ENCODE data around the gene ARHGAP42. TPM values are rescaled to one million over a fixed set of nuclear protein-coding genes. Genes with fewer than 3 reads are reported as not detected.

The ARHGAP42 gene
- total RNA-seq, 2 donors from 2014 or later, result 5.6 to 13.8 TPM

GRCh38 chr11:100940111-100940510, 253.0 kb downstream of the ARHGAP42 start:
- TF ChIP-seq, protein P1, sequence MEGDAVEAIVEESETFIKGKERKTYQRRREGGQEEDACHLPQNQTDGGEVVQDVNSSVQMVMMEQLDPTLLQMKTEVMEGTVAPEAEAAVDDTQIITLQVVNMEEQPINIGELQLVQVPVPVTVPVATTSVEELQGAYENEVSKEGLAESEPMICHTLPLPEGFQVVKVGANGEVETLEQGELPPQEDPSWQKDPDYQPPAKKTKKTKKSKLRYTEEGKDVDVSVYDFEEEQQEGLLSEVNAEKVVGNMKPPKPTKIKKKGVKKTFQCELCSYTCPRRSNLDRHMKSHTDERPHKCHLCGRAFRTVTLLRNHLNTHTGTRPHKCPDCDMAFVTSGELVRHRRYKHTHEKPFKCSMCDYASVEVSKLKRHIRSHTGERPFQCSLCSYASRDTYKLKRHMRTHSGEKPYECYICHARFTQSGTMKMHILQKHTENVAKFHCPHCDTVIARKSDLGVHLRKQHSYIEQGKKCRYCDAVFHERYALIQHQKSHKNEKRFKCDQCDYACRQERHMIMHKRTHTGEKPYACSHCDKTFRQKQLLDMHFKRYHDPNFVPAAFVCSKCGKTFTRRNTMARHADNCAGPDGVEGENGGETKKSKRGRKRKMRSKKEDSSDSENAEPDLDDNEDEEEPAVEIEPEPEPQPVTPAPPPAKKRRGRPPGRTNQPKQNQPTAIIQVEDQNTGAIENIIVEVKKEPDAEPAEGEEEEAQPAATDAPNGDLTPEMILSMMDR (IDR thresholded peaks at IDR 0.05), result no peak
- H3K9me3 ChIP-seq, result no peaks in the 10 kb centered on the region
- H3K36me3 ChIP-seq, result no peaks in the 10 kb centered on the region
- no peaks in the 10 kb centered on the region for H3K4me1 ChIP-seq (ENCODE audit: control insufficient read depth in 1 of 2, low read depth in 2 of 2)
- no peaks in the 10 kb centered on the region for H3K27me3 ChIP-seq (replicated peaks; ENCODE audit: insufficient read depth)
- H3K4me3 ChIP-seq, result no peak overlapping the region
- no peak overlapping the region for H3K27ac ChIP-seq
- no peak for ATAC-seq (ENCODE audit: insufficient number of reproducible peaks, low FRiP score, low read depth)
- DNase-seq (ENCODE audit: low spot score), result no peak

DNA sequence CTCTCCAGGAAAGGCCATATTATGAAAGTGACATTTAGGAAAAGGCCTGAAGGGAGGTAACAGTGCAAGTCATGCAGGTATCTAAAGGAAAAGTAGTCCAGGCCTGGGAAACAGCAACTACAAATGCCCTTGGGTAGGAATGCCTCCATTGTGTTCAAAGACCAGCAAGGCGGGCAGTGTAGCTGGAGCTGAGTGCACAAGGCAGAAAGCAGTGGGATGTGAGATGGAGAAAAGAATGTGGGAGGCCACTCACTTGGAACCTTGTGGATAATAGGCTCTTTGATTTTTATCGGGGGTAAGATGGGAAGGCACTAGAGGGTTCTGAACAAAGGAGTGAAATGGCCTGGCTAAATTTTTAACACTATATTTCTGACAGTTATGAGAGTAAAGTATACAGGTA, 253.9 kb downstream of the ARHGAP42 start:
- ATAC-seq (ENCODE audit: insufficient number of reproducible peaks, low FRiP score, low read depth) (no peak), DNase-seq (ENCODE audit: low spot score) (no peak)
- Histone ChIP-seq H3K4me1 (ENCODE audit: control insufficient read depth in 1 of 2, low read depth in 2 of 2) (no peaks in the 10 kb centered on the region), H3K36me3 (no peaks in the 10 kb centered on the region), H3K27ac (no peak overlapping the region), H3K27me3 (replicated peaks; ENCODE audit: insufficient read depth) (no peaks in the 10 kb centered on the region), H3K9me3 (no peaks in the 10 kb centered on the region), H3K4me3 (no peak overlapping the region)
- TF ChIP-seq, protein P1 (IDR thresholded peaks at IDR 0.05), result no peak

- no peaks in the 10 kb centered on the region for H3K27me3 ChIP-seq (replicated peaks; ENCODE audit: insufficient read depth)
- H3K36me3 ChIP-seq, result no peaks in the 10 kb centered on the region
- TF ChIP-seq, protein P1 (IDR thresholded peaks at IDR 0.05), result no peak
- ATAC-seq (ENCODE audit: insufficient number of reproducible peaks, low FRiP score, low read depth) (no peak), DNase-seq (ENCODE audit: low spot score) (no peak)
- H3K27ac ChIP-seq, result no peak overlapping the region
- H3K4me3 ChIP-seq, result no peak overlapping the region
- no peaks in the 10 kb centered on the region for H3K4me1 ChIP-seq (ENCODE audit: control insufficient read depth in 1 of 2, low read depth in 2 of 2)
- no peaks in the 10 kb centered on the region for H3K9me3 ChIP-seq
Measured at GRCh38 chr11:100942016-100942415, 254.9 kb downstream of the ARHGAP42 start.

- H3K27ac ChIP-seq, result no peak overlapping the region
- H3K4me1 ChIP-seq (ENCODE audit: control insufficient read depth in 1 of 2, low read depth in 2 of 2), result no peaks in the 10 kb centered on the region
- H3K27me3 ChIP-seq (replicated peaks; ENCODE audit: insufficient read depth), result no peaks in the 10 kb centered on the region
- no peaks in the 10 kb centered on the region for H3K9me3 ChIP-seq
- TF ChIP-seq, protein P1 (IDR thresholded peaks at IDR 0.05), result no peak
- no peak overlapping the region for H3K4me3 ChIP-seq
- ATAC-seq (ENCODE audit: insufficient number of reproducible peaks, low FRiP score, low read depth) (no peak), DNase-seq (ENCODE audit: low spot score) (no peak)
- H3K36me3 ChIP-seq, result no peaks in the 10 kb centered on the region
Measured at GRCh38 chr11:100948936-100949335, 261.8 kb downstream of the ARHGAP42 start.

DNA sequence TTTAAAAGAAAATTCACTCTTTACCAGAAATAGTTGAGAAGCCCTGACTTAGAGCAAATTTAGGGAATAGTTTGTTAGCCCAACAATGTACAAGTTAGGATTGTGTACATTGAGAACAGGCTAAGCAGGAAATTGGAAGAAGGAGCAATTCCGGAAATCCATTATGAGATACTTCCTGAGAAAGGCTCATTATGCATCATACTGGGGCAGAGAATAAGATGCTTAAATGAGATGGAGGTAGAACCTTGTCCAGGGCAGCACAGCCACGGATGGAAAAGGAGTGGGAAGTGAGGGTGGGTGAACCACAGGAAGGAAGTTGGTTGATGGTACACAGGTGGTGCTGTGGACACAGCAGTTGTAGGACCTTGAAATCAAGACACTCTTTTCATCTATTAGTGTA, 262.4 kb downstream of the ARHGAP42 start:
- H3K4me3 ChIP-seq, result no peak overlapping the region
- H3K27me3 ChIP-seq (replicated peaks; ENCODE audit: insufficient read depth), result no peaks in the 10 kb centered on the region
- no peaks in the 10 kb centered on the region for H3K4me1 ChIP-seq (ENCODE audit: control insufficient read depth in 1 of 2, low read depth in 2 of 2)
- TF ChIP-seq, protein P1 (IDR thresholded peaks at IDR 0.05), result no peak
- no peaks in the 10 kb centered on the region for H3K36me3 ChIP-seq
- H3K9me3 ChIP-seq, result no peaks in the 10 kb centered on the region
- H3K27ac ChIP-seq, result no peak overlapping the region
- DNase-seq (ENCODE audit: low spot score), result no peak
- ATAC-seq (ENCODE audit: insufficient number of reproducible peaks, low FRiP score, low read depth), result no peak
